Activated naive CD8-positive, alpha-beta T cell treated with anti-CD3 and anti-CD28 coated beads, Interleukin-2, amount 10 ng/mL, durations not matched to agents 7 days and 5 days (primary cell): Measurements from ENCODE around the gene ZFYVE27. TPM values are rescaled to one million over a fixed set of nuclear protein-coding genes. Genes with fewer than 3 reads are reported as not detected.

Source experiments
- ATAC-seq: fragments of 150-1000 bp; cut with Tn5 transposase; one replicate; pipeline ENCODE4 v1.10.0; 2021; ENCODE audit warnings: low read depth, moderate library complexity
- POLR2A ChIA-PET: fragments of 350-600 bp; sonication (Branson Sonifier 250); formaldehyde crosslinking; loops from one replicate; lab custom pipeline; 2021; ENCODE audit warnings: antibody characterized with exemption; lab: Charles Lee
- DNase-seq: peaks from one replicate; pipeline ENCODE4 v3.0.0; 2021
- H3K27ac Mint-ChIP-seq: one replicate; pipeline ENCODE4 v1.8.0; 2022; ENCODE audit warnings: mild to moderate bottlenecking, mixed read lengths
- H3K27me3 Mint-ChIP-seq: one replicate; pipeline ENCODE4 v1.8.0; 2022; ENCODE audit warnings: mild to moderate bottlenecking, moderate library complexity, mixed read lengths
- H3K36me3 Mint-ChIP-seq: one replicate; pipeline ENCODE4 v1.8.0; 2021; ENCODE audit warnings: mild to moderate bottlenecking, mixed read lengths
- H3K4me1 Mint-ChIP-seq: one replicate; pipeline ENCODE4 v1.8.0; 2021; ENCODE audit warnings: mixed read lengths
- H3K4me3 Mint-ChIP-seq: one replicate; pipeline ENCODE4 v1.8.0; 2022; ENCODE audit warnings: mild to moderate bottlenecking, moderate library complexity, mixed read lengths
- H3K9me3 Mint-ChIP-seq: one replicate; pipeline ENCODE4 v1.8.0; 2021; ENCODE audit warnings: mixed read lengths
- total RNA-seq, 2 experiments: library from RNA; stranded (reverse); gene quantifications; one replicate each; pipeline ENCODE4 v1.2.3, GENCODE V29; 2021

ZFYVE27 gene
- total RNA-seq, 2 experiments from 2014 or later: 36.9 to 43.4 TPM

- Mint-ChIP-seq H3K4me3 (no peak overlapping the region), H3K4me1 (no peaks in the 10 kb centered on the region), H3K36me3 (no peaks in the 10 kb centered on the region), H3K9me3 (no peaks in the 10 kb centered on the region), H3K27ac (no peak overlapping the region), H3K27me3 (peaks cover 16% of the 10 kb centered on the region)
- no peak for DNase-seq
- ATAC-seq: no peak
- POLR2A ChIA-PET: interaction anchor here (0.6 kb wide), 1 partner anchor 185 kb away, joined by 3 read pairs; no protein-coding TSS in a partner anchor
These were observed 14.8 kb upstream of the ZFYVE27 start for GRCh38 chr10:97721871-97722780.

- Mint-ChIP-seq H3K27me3 (peaks cover 19% of the 10 kb centered on the region), H3K36me3 (no peaks in the 10 kb centered on the region), H3K4me1 (no peaks in the 10 kb centered on the region), H3K9me3 (no peaks in the 10 kb centered on the region), H3K27ac (no peak overlapping the region), H3K4me3 (no peak overlapping the region)
- DNase-seq (no peak), ATAC-seq (no peak)
- POLR2A ChIA-PET: no interaction called here
These were observed 13.9 kb upstream of the ZFYVE27 start for GRCh38 chr10:97723001-97723400.

GRCh38 chr10:97724341-97724941 lies 12.5 kb upstream of the ZFYVE27 start:
- Mint-ChIP-seq H3K27me3 (peaks cover 20% of the 10 kb centered on the region), H3K4me1 (peaks cover 1% of the 10 kb centered on the region), H3K27ac (no peak overlapping the region), H3K4me3 (no peak overlapping the region), H3K9me3 (no peaks in the 10 kb centered on the region), H3K36me3 (no peaks in the 10 kb centered on the region)
- DNase-seq (no peak), ATAC-seq (no peak)
- POLR2A ChIA-PET: no interaction called here

- no peak overlapping the region for H3K4me3 Mint-ChIP-seq
- H3K9me3 Mint-ChIP-seq: no peaks in the 10 kb centered on the region
- no peak overlapping the region for H3K27ac Mint-ChIP-seq
- H3K4me1 Mint-ChIP-seq: peaks cover 1% of the 10 kb centered on the region
- DNase-seq: no peak
- H3K36me3 Mint-ChIP-seq: no peaks in the 10 kb centered on the region
- POLR2A ChIA-PET: interaction anchor here (0.6 to 1.4 kb wide), 3 partner anchors 10 to 22 kb away, joined by 3 to 4 read pairs (median 4); no protein-coding TSS in a partner anchor
- peaks cover 20% of the 10 kb centered on the region for H3K27me3 Mint-ChIP-seq
- ATAC-seq: no peak
These were observed 10.2 kb upstream of the ZFYVE27 start for GRCh38 chr10:97726636-97727178.

GRCh38 chr10:97729014-97729413 lies 7.9 kb upstream of the ZFYVE27 start:
- Mint-ChIP-seq H3K9me3 (no peaks in the 10 kb centered on the region), H3K36me3 (no peaks in the 10 kb centered on the region), H3K27ac (no peak overlapping the region), H3K27me3 (peaks cover 20% of the 10 kb centered on the region), H3K4me1 (peaks cover 1% of the 10 kb centered on the region), H3K4me3 (no peak overlapping the region)
- POLR2A ChIA-PET: no interaction called here
- DNase-seq (no peak), ATAC-seq (no peak)

GRCh38 chr10:97731346-97732051 lies 5.4 kb upstream of the ZFYVE27 start:
- peaks cover 7% of the 10 kb centered on the region for H3K27me3 Mint-ChIP-seq
- H3K9me3 Mint-ChIP-seq: no peaks in the 10 kb centered on the region
- no peak overlapping the region for H3K4me3 Mint-ChIP-seq
- peaks cover 2% of the 10 kb centered on the region for H3K36me3 Mint-ChIP-seq
- DNase-seq (no peak), ATAC-seq (no peak)
- H3K4me1 Mint-ChIP-seq: peaks cover 7% of the 10 kb centered on the region
- POLR2A ChIA-PET: no interaction called here
- H3K27ac Mint-ChIP-seq: no peak overlapping the region

GRCh38 chr10:97732052-97732359 lies 4.9 kb upstream of the ZFYVE27 start:
- no peak for ATAC-seq

GRCh38 chr10:97733256-97733655 lies 3.7 kb upstream of the ZFYVE27 start:
- Mint-ChIP-seq H3K27me3 (peaks cover 2% of the 10 kb centered on the region), H3K4me3 (no peak overlapping the region), H3K9me3 (no peaks in the 10 kb centered on the region), H3K27ac (no peak overlapping the region), H3K4me1 (peaks cover 20% of the 10 kb centered on the region), H3K36me3 (peaks cover 3% of the 10 kb centered on the region)
- DNase-seq: no peak
- POLR2A ChIA-PET: no interaction called here
- no peak for ATAC-seq

More at GRCh38 chr10:97732052-97732359, 4.9 kb upstream of the ZFYVE27 start:
- no peak overlapping the region for H3K27ac Mint-ChIP-seq
- POLR2A ChIA-PET: no interaction called here
- H3K4me3 Mint-ChIP-seq: no peak overlapping the region
- no peak for DNase-seq
- H3K27me3 Mint-ChIP-seq: peaks cover 4% of the 10 kb centered on the region
- H3K9me3 Mint-ChIP-seq: no peaks in the 10 kb centered on the region
- peaks cover 3% of the 10 kb centered on the region for H3K36me3 Mint-ChIP-seq
- peaks cover 12% of the 10 kb centered on the region for H3K4me1 Mint-ChIP-seq

- POLR2A ChIA-PET: interaction anchor here (1.9 kb wide), 1 partner anchor 47 kb away, joined by 9 read pairs; the partner anchor contains the start of gene AVPI1
- Mint-ChIP-seq H3K36me3 (peaks cover 3% of the 10 kb centered on the region), H3K27me3 (peaks cover 2% of the 10 kb centered on the region), H3K9me3 (no peaks in the 10 kb centered on the region), H3K4me1 (peaks cover 23% of the 10 kb centered on the region), H3K4me3 (no peak overlapping the region), H3K27ac (no peak overlapping the region)
- DNase-seq: no peak
- ATAC-seq: no peak
These were observed 2.9 kb upstream of the ZFYVE27 start for GRCh38 chr10:97734021-97734420.

- POLR2A ChIA-PET: interaction anchor here (0.6 to 1.6 kb wide), 17 partner anchors 9 to 398 kb away, joined by 3 to 12 read pairs (median 3); partner anchors contain the start of genes AVPI1, MARVELD1, PI4K2A and R3HCC1L
- H3K4me3 Mint-ChIP-seq: peak overlapping the region; percentile 96
- ATAC-seq (peak; percentile 34), DNase-seq (no peak)
- H3K27me3 Mint-ChIP-seq: no peaks in the 10 kb centered on the region
- H3K4me1 Mint-ChIP-seq: peaks cover 29% of the 10 kb centered on the region
- no peaks in the 10 kb centered on the region for H3K9me3 Mint-ChIP-seq
- H3K36me3 Mint-ChIP-seq: peaks cover 16% of the 10 kb centered on the region
- peak overlapping the region; percentile 97 for H3K27ac Mint-ChIP-seq
These were observed 476 bp upstream of the ZFYVE27 start for GRCh38 chr10:97736403-97736901.

- DNase-seq (no peak), ATAC-seq (peak; percentile 10)
- no peaks in the 10 kb centered on the region for H3K9me3 Mint-ChIP-seq
- peaks cover 32% of the 10 kb centered on the region for H3K4me1 Mint-ChIP-seq
- H3K27ac Mint-ChIP-seq: peak overlapping the region; percentile 97
- H3K27me3 Mint-ChIP-seq: no peaks in the 10 kb centered on the region
- POLR2A ChIA-PET: interaction anchor here (0.6 to 0.9 kb wide), 2 partner anchors 16 to 1878 kb away, joined by 3 read pairs; no protein-coding TSS in a partner anchor
- peak overlapping the region; percentile 96 for H3K4me3 Mint-ChIP-seq
- peaks cover 20% of the 10 kb centered on the region for H3K36me3 Mint-ChIP-seq
These were observed 890 bp downstream of the ZFYVE27 start for GRCh38 chr10:97737770-97738265.

GRCh38 chr10:97738616-97739015 lies 1.7 kb downstream of the ZFYVE27 start:
- ATAC-seq (no peak), DNase-seq (no peak)
- Mint-ChIP-seq H3K9me3 (no peaks in the 10 kb centered on the region), H3K27ac (no peak overlapping the region), H3K4me1 (peaks cover 36% of the 10 kb centered on the region), H3K27me3 (no peaks in the 10 kb centered on the region), H3K36me3 (peaks cover 25% of the 10 kb centered on the region), H3K4me3 (peak overlapping the region; percentile 96)
- POLR2A ChIA-PET: interaction anchor here (0.6 to 0.9 kb wide), 2 partner anchors 15 to 1877 kb away, joined by 3 read pairs; no protein-coding TSS in a partner anchor
